Retina (tissue), 1 donor: ENCODE measurements around the gene GNS.
"Not testable (repeated sequence)": the region's sequence is repeated elsewhere in the genome, so short reads cannot be mapped to it uniquely, and the experiment has no call there.

Experiments
- DNase-seq: peaks from one replicate; pipeline ENCODE4 v3.0.0-alpha.2; 2016

Gene GNS

GRCh38 chr12:64779354-64779974, 20.3 kb upstream of the GNS start:
- no peak for DNase-seq

GRCh38 chr12:64775147-64775736, 16.0 kb upstream of the GNS start:
- not testable (repeated sequence) for DNase-seq

GRCh38 chr12:64773386-64773785, 14.2 kb upstream of the GNS start:
- DNase-seq, result no peak

GRCh38 chr12:64767495-64767894, 8.3 kb upstream of the GNS start:
- no peak for DNase-seq

- DNase-seq, result no peak
These were observed 1.8 kb upstream of the GNS start for GRCh38 chr12:64760808-64761573.

GRCh38 chr12:64757771-64758170, 1.4 kb downstream of the GNS start:
- DNase-seq, result no peak

GRCh38 chr12:64756376-64756775, 2.8 kb downstream of the GNS start:
- no peak for DNase-seq

- no peak for DNase-seq
These were observed 5.8 kb downstream of the GNS start for GRCh38 chr12:64753427-64753826.

- no peak for DNase-seq
These were observed 6.4 kb downstream of the GNS start for GRCh38 chr12:64752833-64753238.

- DNase-seq, result no peak
These were observed 7.2 kb downstream of the GNS start for GRCh38 chr12:64752032-64752431.

GRCh38 chr12:64749461-64750200, 9.6 kb downstream of the GNS start:
- no peak for DNase-seq

GRCh38 chr12:64747695-64748094, 11.5 kb downstream of the GNS start:
- no peak for DNase-seq

GRCh38 chr12:64746663-64747062, 12.5 kb downstream of the GNS start:
- DNase-seq, result no peak

- no peak for DNase-seq
These were observed 13.2 kb downstream of the GNS start for GRCh38 chr12:64745980-64746379.

GRCh38 chr12:64745259-64745807, 13.9 kb downstream of the GNS start:
- DNase-seq, result no peak

GRCh38 chr12:64744422-64745258, 14.6 kb downstream of the GNS start:
- no peak for DNase-seq

- DNase-seq, result no peak
These were observed 16.0 kb downstream of the GNS start for GRCh38 chr12:64743206-64743605.

GRCh38 chr12:64742416-64742815, 16.8 kb downstream of the GNS start:
- DNase-seq, result no peak

GRCh38 chr12:64740646-64741045, 18.6 kb downstream of the GNS start:
- no peak for DNase-seq

- no peak for DNase-seq
These were observed 19.4 kb downstream of the GNS start for GRCh38 chr12:64739778-64740177.

- DNase-seq, result no peak
These were observed 21.7 kb downstream of the GNS start for GRCh38 chr12:64737539-64737938.

- DNase-seq, result no peak
These were observed 22.4 kb downstream of the GNS start for GRCh38 chr12:64736771-64737170.
